ENCODE measurements around the gene NOC2L. TPM values are rescaled to one million over a fixed set of nuclear protein-coding genes. Genes with fewer than 3 reads are reported as not detected.

Gene NOC2L
- total RNA-seq, 2 experiments from 2014 or later: 77.9 to 99.0 TPM

DNA sequence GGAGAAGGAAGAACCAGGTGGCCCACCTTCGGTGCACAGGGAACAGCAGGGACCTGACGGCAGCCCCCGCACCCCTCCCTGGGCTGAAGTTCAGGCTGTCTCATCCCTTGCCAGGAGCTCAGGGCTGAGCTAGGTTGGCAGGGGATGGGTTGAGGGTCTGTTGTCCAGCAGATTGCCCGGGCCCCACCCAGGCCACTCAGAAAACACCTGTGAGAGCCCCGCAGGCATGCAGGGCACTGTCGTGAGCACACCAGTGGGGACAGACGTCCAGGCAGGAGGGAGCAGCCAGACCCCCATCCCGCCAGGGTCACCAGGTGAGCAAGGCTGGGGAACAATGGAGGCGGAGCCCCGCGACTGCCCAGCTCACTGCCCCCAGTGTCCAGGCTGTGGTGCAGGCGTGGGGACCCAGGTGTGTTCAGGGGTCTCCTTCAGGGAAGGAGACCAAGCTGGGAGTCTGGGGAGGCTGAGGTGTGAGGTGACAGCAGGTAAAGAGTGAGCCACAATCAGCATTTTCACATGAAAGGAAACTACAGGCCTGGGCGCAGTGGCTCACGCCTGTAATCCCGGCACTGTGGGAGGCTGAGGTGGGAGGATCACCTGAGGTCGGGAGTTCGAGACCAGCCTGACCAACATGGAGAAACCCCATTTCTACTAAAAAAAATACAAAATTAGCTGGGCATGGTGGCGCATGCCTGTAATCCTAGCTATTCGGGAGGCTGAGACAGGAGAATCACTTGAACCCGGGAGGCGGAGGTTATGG is 44.7 kb downstream of the NOC2L start:
- Histone ChIP-seq H3K9me2 (ENCODE audit: insufficient read depth, low read length) (no peaks in the 10 kb centered on the region), H3K4me1 (ENCODE audit: insufficient read depth, low read length, poor library complexity, severe bottlenecking) (no peaks in the 10 kb centered on the region), H3K4me3 (ENCODE audit: low read depth, low read length, poor library complexity, severe bottlenecking) (no peak overlapping the region), H3K4me2 (ENCODE audit: low read length) (no peak overlapping the region), H3K79me2 (ENCODE audit: insufficient read depth, low read depth, low read length) (no peaks in the 10 kb centered on the region), H3K27ac (ENCODE audit: low read depth, low read length, poor library complexity, severe bottlenecking) (no peak overlapping the region), H2AFZ (ENCODE audit: low read length) (no peak overlapping the region), H4K20me1 (ENCODE audit: insufficient read depth, low read length) (no peaks in the 10 kb centered on the region), H3K36me3 (ENCODE audit: insufficient read depth, low read length) (no peaks in the 10 kb centered on the region), H3K9me3 (ENCODE audit: low read length) (no peaks in the 10 kb centered on the region)
- ChIA-PET POLR2A (interaction anchor here (0.7 kb wide), 1 partner anchor 360 kb away, joined by 3 read pairs; no protein-coding TSS in a partner anchor), CTCF (ENCODE audit: unreplicated experiment) (no interaction called here)
- TF ChIP-seq, protein P1, sequence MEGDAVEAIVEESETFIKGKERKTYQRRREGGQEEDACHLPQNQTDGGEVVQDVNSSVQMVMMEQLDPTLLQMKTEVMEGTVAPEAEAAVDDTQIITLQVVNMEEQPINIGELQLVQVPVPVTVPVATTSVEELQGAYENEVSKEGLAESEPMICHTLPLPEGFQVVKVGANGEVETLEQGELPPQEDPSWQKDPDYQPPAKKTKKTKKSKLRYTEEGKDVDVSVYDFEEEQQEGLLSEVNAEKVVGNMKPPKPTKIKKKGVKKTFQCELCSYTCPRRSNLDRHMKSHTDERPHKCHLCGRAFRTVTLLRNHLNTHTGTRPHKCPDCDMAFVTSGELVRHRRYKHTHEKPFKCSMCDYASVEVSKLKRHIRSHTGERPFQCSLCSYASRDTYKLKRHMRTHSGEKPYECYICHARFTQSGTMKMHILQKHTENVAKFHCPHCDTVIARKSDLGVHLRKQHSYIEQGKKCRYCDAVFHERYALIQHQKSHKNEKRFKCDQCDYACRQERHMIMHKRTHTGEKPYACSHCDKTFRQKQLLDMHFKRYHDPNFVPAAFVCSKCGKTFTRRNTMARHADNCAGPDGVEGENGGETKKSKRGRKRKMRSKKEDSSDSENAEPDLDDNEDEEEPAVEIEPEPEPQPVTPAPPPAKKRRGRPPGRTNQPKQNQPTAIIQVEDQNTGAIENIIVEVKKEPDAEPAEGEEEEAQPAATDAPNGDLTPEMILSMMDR (conservative IDR thresholded peaks at IDR 0.05; ENCODE audit: low read length): no peak
- TF ChIP-seq EZH2phosphoT487 (IDR thresholded peaks at IDR 0.05; ENCODE audit: borderline replicate concordance, low read depth, low read length): no peak
- intact Hi-C loops (cut with micrococcal nuclease; ENCODE audit: unreplicated experiment): no loop called here
- no peak for DNase-seq (ENCODE audit: low spot score)
- BruUV-seq (replicated peaks): no TSS peak

GRCh38 chr1:913491-914130 is 45.4 kb downstream of the NOC2L start:
- H4K20me1 ChIP-seq (ENCODE audit: insufficient read depth, low read length): no peaks in the 10 kb centered on the region
- no peaks in the 10 kb centered on the region for H3K36me3 ChIP-seq (ENCODE audit: insufficient read depth, low read length)
- BruUV-seq (replicated peaks): no TSS peak
- H3K79me2 ChIP-seq (ENCODE audit: insufficient read depth, low read depth, low read length): no peaks in the 10 kb centered on the region
- no peak for DNase-seq (ENCODE audit: low spot score)
- no peak overlapping the region for H3K4me2 ChIP-seq (ENCODE audit: low read length)
- no peak overlapping the region for H3K27ac ChIP-seq (ENCODE audit: low read depth, low read length, poor library complexity, severe bottlenecking)
- CTCF ChIA-PET (ENCODE audit: unreplicated experiment): no interaction called here
- no peaks in the 10 kb centered on the region for H3K9me2 ChIP-seq (ENCODE audit: insufficient read depth, low read length)
- H3K9me3 ChIP-seq (ENCODE audit: low read length): no peaks in the 10 kb centered on the region
- no peak overlapping the region for H2AFZ ChIP-seq (ENCODE audit: low read length)
- H3K4me1 ChIP-seq (ENCODE audit: insufficient read depth, low read length, poor library complexity, severe bottlenecking): no peaks in the 10 kb centered on the region
- no peak overlapping the region for H3K4me3 ChIP-seq (ENCODE audit: low read depth, low read length, poor library complexity, severe bottlenecking)
- no peak for TF ChIP-seq EZH2phosphoT487 (IDR thresholded peaks at IDR 0.05; ENCODE audit: borderline replicate concordance, low read depth, low read length)
- TF ChIP-seq, protein P1 (conservative IDR thresholded peaks at IDR 0.05; ENCODE audit: low read length): no peak
- POLR2A ChIA-PET: no interaction called here
- intact Hi-C loops (cut with micrococcal nuclease; ENCODE audit: unreplicated experiment): no loop called here

GRCh38 chr1:912740-913301 is 46.2 kb downstream of the NOC2L start:
- no peaks in the 10 kb centered on the region for H3K4me1 ChIP-seq (ENCODE audit: insufficient read depth, low read length, poor library complexity, severe bottlenecking)
- POLR2A ChIA-PET: no interaction called here
- no peak overlapping the region for H3K4me3 ChIP-seq (ENCODE audit: low read depth, low read length, poor library complexity, severe bottlenecking)
- BruUV-seq (replicated peaks): no TSS peak
- H4K20me1 ChIP-seq (ENCODE audit: insufficient read depth, low read length): no peaks in the 10 kb centered on the region
- CTCF ChIA-PET (ENCODE audit: unreplicated experiment): no interaction called here
- TF ChIP-seq EZH2phosphoT487 (IDR thresholded peaks at IDR 0.05; ENCODE audit: borderline replicate concordance, low read depth, low read length): no peak
- H2AFZ ChIP-seq (ENCODE audit: low read length): no peak overlapping the region
- no peaks in the 10 kb centered on the region for H3K9me3 ChIP-seq (ENCODE audit: low read length)
- no peaks in the 10 kb centered on the region for H3K36me3 ChIP-seq (ENCODE audit: insufficient read depth, low read length)
- H3K9me2 ChIP-seq (ENCODE audit: insufficient read depth, low read length): no peaks in the 10 kb centered on the region
- no peak for DNase-seq (ENCODE audit: low spot score)
- no peaks in the 10 kb centered on the region for H3K79me2 ChIP-seq (ENCODE audit: insufficient read depth, low read depth, low read length)
- H3K27ac ChIP-seq (ENCODE audit: low read depth, low read length, poor library complexity, severe bottlenecking): no peak overlapping the region
- H3K4me2 ChIP-seq (ENCODE audit: low read length): no peak overlapping the region
- intact Hi-C loops (cut with micrococcal nuclease; ENCODE audit: unreplicated experiment): no loop called here

All from OCI-LY7 (cell line).